ENCODE data around the gene RLN1. TPM values are rescaled to one million over a fixed set of nuclear protein-coding genes. Genes with fewer than 3 reads are reported as not detected.

RLN1 gene
- total and polyA plus RNA-seq, 2 of the 4 experiments (the other 2 are of a cell fraction), result not detected

- Histone ChIP-seq H3K9me1 (ENCODE audit: insufficient read depth, low read length) (no peaks in the 10 kb centered on the region), H3K27ac (ENCODE audit: insufficient read depth, low read length) (no peak overlapping the region), H2AK5ac (ENCODE audit: low read depth, low read length) (no peak overlapping the region), H3K14ac (replicated peaks; ENCODE audit: low read depth, low read length) (no peak overlapping the region), H3K4ac (ENCODE audit: low read depth, low read length) (no peak overlapping the region), H3K79me1 (ENCODE audit: low read depth in 1 of 2, low read length in 2 of 2) (no peaks in the 10 kb centered on the region), H2BK20ac (ENCODE audit: low read depth, low read length) (no peak overlapping the region), H3K36me3 (ENCODE audit: control insufficient read depth, insufficient read depth, low read length) (no peaks in the 10 kb centered on the region), H3K27me3 (ENCODE audit: control insufficient read depth, insufficient read depth, low read length) (no peaks in the 10 kb centered on the region), H3K56ac (ENCODE audit: extremely low read depth, insufficient read depth, low read length) (no peak overlapping the region), H2AFZ (replicated peaks; ENCODE audit: low read length, poor library complexity) (no peak overlapping the region), H3K4me1 (ENCODE audit: control insufficient read depth, insufficient read depth, low read length) (peaks cover 3% of the 10 kb centered on the region; the same call in 1 of the 2 replicates), H2BK15ac (ENCODE audit: low read depth, low read length) (no peak overlapping the region), H4K8ac (ENCODE audit: low read depth in 2 of 2, low read length in 2 of 2) (no peak overlapping the region), H3K9me3 (ENCODE audit: control insufficient read depth, insufficient read depth, low read length) (no peaks in the 10 kb centered on the region), H4K20me1 (ENCODE audit: insufficient read depth, low read length) (no peaks in the 10 kb centered on the region), H2BK120ac (ENCODE audit: low read depth, low read length) (no peak overlapping the region), H4K5ac (ENCODE audit: low read depth, low read length) (no peak overlapping the region), H2AK9ac (replicated peaks; ENCODE audit: low read depth, low read length, poor library complexity) (no peak overlapping the region), H3K4me2 (ENCODE audit: low read depth, low read length) (no peak overlapping the region), H2BK5ac (ENCODE audit: low read depth, low read length, poor library complexity, severe bottlenecking) (no peak overlapping the region), H3K23ac (ENCODE audit: low read depth, low read length) (no peak overlapping the region), H3K18ac (ENCODE audit: low read depth, low read length) (no peak overlapping the region), H3K9ac (ENCODE audit: low read depth, low read length) (no peak overlapping the region), H4K91ac (ENCODE audit: insufficient read depth, low read depth, low read length) (no peak overlapping the region), H3K4me3 (ENCODE audit: insufficient read depth, low read depth, low read length) (no peak overlapping the region)
- no peak for DNase-seq
- BruUV-seq (replicated peaks), result no TSS peak
- ChIA-PET POLR2A (ENCODE audit: unreplicated experiment) (no interaction called here), CTCF (no interaction called here)
- ATAC-seq (ENCODE audit: low read depth), result no peak
- intact Hi-C loops (cut with micrococcal nuclease) (no loop called here), dilution Hi-C loops (cut with HindIII; ENCODE audit: low sequenced_read_pairs, unreplicated experiment) (no loop called here), in situ Hi-C loops (cut with MboI; ENCODE audit: low sequenced_read_pairs) (no loop called here)
- TF ChIP-seq CHD1 (IDR thresholded peaks at IDR 0.05; ENCODE audit: low read depth, low read length) (no peak), ELK1 (IDR thresholded peaks at IDR 0.05; ENCODE audit: borderline replicate concordance, low read depth, low read length) (no peak), MAFK (IDR thresholded peaks at IDR 0.05; ENCODE audit: low read depth, low read length) (no peak), SMC3 (IDR thresholded peaks at IDR 0.05; ENCODE audit: low read depth, low read length) (no peak), FOS (IDR thresholded peaks at IDR 0.05; ENCODE audit: low read depth, low read length) (no peak), RAD21 (IDR thresholded peaks at IDR 0.05; ENCODE audit: low read length) (no peak), POLR2A (IDR thresholded peaks at IDR 0.05; ENCODE audit: low read depth, low read length) (no peak), CEBPB (IDR thresholded peaks at IDR 0.05; ENCODE audit: low read depth, low read length) (no peak), BHLHE40 (IDR thresholded peaks at IDR 0.05; ENCODE audit: low read depth, low read length) (no peak), RCOR1 (IDR thresholded peaks at IDR 0.05; ENCODE audit: insufficient replicate concordance, low read length) (no peak), MXI1 (IDR thresholded peaks at IDR 0.05; ENCODE audit: borderline replicate concordance, low read depth, low read length) (no peak), RFX5 (IDR thresholded peaks at IDR 0.05; ENCODE audit: low read depth, low read length) (no peak), NFE2L2 (IDR thresholded peaks at IDR 0.05; ENCODE audit: low read depth, low read length) (no peak), MAZ (IDR thresholded peaks at IDR 0.05; ENCODE audit: borderline replicate concordance, low read depth, low read length) (no peak)
- TF ChIP-seq, protein P1, sequence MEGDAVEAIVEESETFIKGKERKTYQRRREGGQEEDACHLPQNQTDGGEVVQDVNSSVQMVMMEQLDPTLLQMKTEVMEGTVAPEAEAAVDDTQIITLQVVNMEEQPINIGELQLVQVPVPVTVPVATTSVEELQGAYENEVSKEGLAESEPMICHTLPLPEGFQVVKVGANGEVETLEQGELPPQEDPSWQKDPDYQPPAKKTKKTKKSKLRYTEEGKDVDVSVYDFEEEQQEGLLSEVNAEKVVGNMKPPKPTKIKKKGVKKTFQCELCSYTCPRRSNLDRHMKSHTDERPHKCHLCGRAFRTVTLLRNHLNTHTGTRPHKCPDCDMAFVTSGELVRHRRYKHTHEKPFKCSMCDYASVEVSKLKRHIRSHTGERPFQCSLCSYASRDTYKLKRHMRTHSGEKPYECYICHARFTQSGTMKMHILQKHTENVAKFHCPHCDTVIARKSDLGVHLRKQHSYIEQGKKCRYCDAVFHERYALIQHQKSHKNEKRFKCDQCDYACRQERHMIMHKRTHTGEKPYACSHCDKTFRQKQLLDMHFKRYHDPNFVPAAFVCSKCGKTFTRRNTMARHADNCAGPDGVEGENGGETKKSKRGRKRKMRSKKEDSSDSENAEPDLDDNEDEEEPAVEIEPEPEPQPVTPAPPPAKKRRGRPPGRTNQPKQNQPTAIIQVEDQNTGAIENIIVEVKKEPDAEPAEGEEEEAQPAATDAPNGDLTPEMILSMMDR (conservative IDR thresholded peaks at IDR 0.05; ENCODE audit: low read depth, low read length), result no peak
- TF ChIP-seq, protein P2, sequence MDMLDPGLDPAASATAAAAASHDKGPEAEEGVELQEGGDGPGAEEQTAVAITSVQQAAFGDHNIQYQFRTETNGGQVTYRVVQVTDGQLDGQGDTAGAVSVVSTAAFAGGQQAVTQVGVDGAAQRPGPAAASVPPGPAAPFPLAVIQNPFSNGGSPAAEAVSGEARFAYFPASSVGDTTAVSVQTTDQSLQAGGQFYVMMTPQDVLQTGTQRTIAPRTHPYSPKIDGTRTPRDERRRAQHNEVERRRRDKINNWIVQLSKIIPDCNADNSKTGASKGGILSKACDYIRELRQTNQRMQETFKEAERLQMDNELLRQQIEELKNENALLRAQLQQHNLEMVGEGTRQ (IDR thresholded peaks at IDR 0.05; ENCODE audit: low read depth, low read length), result no peak
Observed at GRCh38 chr9:5384436-5384835, 44.8 kb upstream of the RLN1 start.

Measured in IMR-90 (cell line).